Neural progenitor cell (in vitro differentiated cells): ENCODE data around the gene GPR12.

Source experiments
- CTCF ChIP-seq: fragments of 200-600 bp; sonication (generic); IDR thresholded peaks from 2 replicates; pipeline ENCODE4 v1.5.1; 2017; ENCODE audit warnings: antibody characterized with exemption, mild to moderate bottlenecking
- EZH2 ChIP-seq: fragments of 200-600 bp; sonication (generic); IDR thresholded peaks from 2 replicates; pipeline ENCODE4 v1.6.1; 2017; ENCODE audit warnings: antibody characterized with exemption, mild to moderate bottlenecking, moderate library complexity

DNA sequence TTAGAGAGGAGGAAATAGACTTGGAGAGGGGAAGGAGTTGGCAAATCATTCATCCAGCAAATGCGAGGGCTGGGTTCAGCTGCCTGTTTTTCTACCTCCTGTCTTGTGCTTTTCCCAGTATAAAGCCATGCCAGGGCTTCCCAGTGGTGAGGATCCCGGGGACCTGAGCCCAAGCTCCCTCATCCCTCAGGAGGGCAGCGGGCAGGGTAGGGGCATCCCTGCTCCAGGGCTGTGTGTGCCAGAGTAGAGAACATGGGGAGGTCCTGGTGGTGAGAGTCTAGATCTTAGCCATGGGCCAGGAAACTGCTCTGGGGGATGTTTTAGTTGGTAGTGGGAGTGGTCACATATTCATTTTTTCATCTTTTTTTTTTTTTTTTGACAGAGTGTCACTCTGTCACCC lies 43.6 kb downstream of the GPR12 start:
- TF ChIP-seq CTCF = no peak
- TF ChIP-seq EZH2 = no peak
